Adipose tissue (tissue), 3 donors: ENCODE data around the gene C14orf132. TPM values are rescaled to one million over a fixed set of nuclear protein-coding genes. Genes with fewer than 3 reads are reported as not detected.

ENCODE experiments used
- H3K27ac ChIP-seq: one replicate; pipeline ENCODE4 v1.5.1; 2013; ENCODE audit warnings: low read depth, low read length
- WGBS, 3 donors: extraction: QIAGEN DNeasy Blood & Tissue Kit; methylation state at CpG; one replicate each; pipeline ENCODE4 v1.1.7; 2013; 5-methylcytosine and 5-hydroxymethylcytosine counted together
- polyA plus RNA-seq, 3 donors: library from polyadenylated mRNA; stranded (reverse); fragments of 200-250 nt; gene quantifications; one replicate each; pipeline ENCODE4 v1.2.3, GENCODE V29; 2013
- donor health status: healthy with polysubstance abuse.
- donor health status: Bipolar disorder and iron deficiency.
- donor health status: healthy.

Gene C14orf132
- polyA plus RNA-seq, 3 donors, result 1.4 to 6.9 (median 2.1) TPM

DNA sequence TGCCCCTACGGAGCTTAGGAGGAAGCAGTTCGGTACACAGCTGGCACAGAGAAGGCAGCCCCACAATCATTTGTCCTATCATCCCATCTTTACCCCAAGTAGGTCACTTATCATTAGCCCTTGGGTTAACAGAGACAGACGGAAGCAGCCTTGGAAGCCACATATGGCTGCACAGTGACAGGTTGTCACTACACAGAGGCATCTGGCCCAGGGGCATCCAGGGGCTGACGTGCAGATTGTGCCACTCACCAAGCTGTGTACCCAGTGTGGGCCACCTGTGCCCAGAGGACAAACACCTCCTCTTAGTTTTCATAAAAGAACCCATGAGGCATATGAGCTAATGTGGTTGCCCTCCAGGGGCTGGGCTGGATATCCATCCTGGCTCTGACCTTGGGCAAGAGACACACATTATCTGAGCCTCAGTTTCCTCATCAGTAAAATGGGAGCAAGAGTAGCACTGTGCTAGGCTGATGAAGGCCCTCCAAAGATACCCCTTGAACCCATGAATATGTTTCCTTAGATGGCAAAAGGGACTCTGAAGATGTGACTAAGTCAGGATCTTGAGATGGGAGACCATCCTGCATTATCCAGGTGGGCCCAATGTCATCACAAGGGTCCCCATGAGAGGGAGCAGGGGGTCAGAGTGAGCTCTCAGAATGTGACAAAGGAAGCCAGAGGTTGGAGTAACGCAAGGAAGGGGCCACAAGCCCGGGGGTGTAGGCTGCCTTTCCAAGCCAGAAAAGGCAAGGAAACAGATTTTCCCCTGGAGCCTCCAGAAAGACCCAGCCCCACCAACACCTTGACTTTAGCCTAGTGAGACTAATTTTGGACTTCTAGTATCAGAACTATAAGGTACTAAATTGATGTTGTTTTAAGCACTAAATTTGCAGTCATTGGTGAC is 64.6 kb downstream of the C14orf132 start:
- H3K27ac ChIP-seq, result no peak overlapping the region
- WGBS, 3 donors, result 91 to 99% (median 92%) methylated on average over 6 of the region's 6 CpGs

DNA sequence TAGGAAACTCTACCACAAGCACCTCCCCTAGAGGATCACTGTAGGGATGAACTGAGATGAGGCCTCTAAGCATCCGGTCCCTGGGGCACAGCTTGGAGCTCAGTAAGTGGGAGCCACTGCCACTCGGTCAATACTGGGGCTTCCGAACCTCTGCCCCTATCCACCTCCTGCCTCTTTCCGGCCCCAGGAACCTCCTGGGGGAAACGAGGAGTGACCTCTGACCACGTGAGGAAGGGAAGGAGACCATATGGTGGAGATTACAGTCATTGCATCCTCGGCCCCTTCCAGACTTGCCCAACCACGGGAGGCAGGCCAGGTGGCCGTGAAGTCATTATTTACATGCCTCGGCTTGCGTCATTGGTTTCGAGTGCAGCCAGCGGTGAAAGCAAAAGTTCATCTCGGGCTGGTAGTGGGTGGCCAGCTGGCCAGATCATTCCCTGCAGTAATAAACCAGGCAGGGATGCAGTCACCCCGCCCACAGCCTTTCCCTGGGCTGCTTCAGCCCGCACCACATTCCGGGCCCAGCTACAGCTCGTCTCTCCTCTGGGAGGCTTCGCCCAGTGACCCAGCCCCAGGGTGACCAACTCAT is 65.4 kb downstream of the C14orf132 start:
- H3K27ac ChIP-seq, result no peak overlapping the region
- 33 to 52% (median 42%) methylated on average over 19 of the region's 19 CpGs for WGBS, 3 donors

DNA sequence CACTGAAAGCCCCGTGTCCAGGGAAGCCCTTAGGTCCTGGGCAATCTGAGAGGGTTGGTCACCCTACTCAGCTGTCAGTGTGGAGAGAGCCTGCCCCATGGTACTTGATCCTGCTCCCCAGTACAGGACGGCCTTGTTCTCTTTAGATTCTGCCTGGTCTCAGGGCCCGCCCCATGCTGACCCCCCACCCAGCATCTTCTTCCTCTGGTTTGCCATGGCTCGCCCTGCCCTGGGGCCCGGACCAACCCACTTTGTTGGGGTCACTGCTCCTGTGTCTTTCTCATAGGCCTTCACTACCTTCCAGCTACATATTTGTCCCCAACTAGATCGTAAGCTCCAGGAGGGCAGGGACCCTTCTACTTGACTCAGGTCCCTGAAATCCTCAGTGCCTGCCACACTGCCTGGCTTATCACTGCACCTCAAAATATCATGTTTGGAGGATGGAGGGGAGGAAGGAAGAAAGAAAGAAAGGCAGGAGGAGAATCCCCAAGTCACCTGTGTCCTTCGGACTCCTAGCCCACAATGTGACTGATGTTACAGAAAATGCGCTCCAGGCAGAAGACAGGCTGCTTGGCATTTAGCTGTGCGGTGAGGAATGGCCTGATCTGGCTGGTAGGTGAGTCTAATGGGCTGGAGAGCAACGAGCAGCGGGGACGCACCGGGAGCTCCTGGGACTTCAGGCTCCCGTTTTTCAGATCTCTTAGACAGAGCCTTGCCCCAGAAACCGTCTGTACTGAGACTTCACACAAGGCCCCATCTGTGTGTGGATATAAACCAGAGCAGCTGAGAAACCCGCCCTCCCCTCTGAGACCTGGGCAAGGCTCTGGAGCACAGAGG is 66.1 kb downstream of the C14orf132 start:
- 70 to 89% (median 74%) methylated on average over 16 of the region's 16 CpGs for WGBS, 3 donors
- peak overlapping the region; percentile 46 for H3K27ac ChIP-seq

- 65 to 79% (median 76%) methylated on average over 15 of the region's 15 CpGs for WGBS, 3 donors
- H3K27ac ChIP-seq, result no peak overlapping the region
Observed at GRCh38 chr14:96105926-96106441, 66.8 kb downstream of the C14orf132 start.

DNA sequence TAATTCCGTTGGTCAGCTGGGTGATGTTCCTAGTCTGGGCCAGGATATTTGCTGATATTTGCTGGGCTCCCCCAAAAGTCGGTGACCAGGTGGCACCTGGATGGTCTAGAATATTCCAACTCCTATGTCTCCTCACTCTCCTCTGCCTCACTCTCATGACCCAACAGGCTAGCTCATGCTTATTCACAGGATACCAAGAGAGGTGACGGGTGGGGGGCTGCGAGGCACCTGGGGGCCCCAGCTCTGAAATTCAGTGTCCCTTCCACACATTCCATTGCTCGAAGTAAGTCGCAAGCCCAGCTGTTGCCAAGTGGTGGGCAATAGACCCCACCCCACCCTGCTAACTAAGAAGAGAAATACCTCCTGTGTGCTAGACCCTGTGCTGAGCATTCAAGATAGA is 67.7 kb downstream of the C14orf132 start:
- WGBS, 3 donors, result 86 to 93% (median 87%) methylated on average over 6 of the region's 6 CpGs
- H3K27ac ChIP-seq, result no peak overlapping the region

DNA sequence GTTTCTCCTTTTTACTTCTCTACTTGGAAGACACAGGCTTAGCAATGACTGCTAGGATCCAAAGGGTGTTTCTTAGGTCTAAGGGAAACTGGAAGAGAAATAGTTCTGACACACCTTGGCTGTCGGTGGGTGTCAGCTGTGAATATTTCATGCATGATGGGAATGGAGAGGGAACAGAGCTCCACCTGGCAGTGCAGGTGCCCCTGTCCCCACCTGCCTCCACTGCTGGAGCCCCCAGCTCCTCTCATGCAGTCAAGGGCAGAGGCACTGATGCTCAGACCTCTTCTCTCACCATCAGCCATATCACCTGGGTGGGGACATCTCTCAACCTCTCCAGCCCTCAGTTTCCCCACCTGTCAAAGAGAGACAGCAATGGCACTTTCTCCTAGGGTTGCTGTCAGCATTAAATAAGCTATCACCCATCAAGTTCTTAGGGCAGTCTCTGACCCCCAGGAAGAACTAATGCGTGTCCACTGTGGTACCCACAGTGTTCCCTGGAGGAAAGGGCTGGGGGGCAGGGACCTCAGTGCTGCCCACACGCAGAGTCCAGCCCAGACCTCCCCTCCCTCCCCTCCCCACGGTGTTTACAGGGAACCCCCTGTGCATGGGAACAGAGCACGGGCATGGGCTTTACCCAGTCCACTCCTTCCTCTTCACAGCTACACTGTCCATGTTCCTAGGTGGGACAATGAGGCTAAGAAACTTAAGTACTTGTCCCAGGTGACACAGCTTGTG is 69.1 kb downstream of the C14orf132 start:
- 79 to 93% (median 84%) methylated on average over 5 of the region's 5 CpGs for WGBS, 3 donors

DNA sequence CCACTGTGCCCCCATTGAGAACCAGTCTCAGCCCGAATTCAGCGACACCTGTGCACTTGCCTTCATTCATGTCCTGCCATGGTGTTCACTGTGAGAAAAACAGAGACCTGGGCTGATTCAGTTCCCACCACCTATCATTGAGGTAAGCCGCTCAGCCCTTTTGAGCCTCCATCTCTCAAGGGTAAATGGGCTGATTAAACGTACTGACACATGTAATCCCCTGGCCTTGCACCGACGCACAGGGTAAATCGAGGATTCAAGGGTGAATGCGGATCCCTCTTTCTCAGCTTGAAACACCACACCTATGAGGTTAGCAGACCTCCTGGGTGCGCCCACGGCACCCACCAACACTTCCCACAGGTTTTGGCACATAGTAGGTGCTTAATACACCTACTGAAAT is 69.7 kb downstream of the C14orf132 start:
- H3K27ac ChIP-seq, result no peak overlapping the region
- 95 to 98% (median 96%) methylated on average over 10 of the region's 10 CpGs for WGBS, 3 donors

More for the DNA sequence above, 69.1 kb downstream of the C14orf132 start:
- H3K27ac ChIP-seq, result no peak overlapping the region

GRCh38 chr14:96109596-96110355 is 70.6 kb downstream of the C14orf132 start:
- no peak overlapping the region for H3K27ac ChIP-seq
- WGBS, 3 donors, result 89 to 95% (median 91%) methylated on average over 8 of the region's 8 CpGs

DNA sequence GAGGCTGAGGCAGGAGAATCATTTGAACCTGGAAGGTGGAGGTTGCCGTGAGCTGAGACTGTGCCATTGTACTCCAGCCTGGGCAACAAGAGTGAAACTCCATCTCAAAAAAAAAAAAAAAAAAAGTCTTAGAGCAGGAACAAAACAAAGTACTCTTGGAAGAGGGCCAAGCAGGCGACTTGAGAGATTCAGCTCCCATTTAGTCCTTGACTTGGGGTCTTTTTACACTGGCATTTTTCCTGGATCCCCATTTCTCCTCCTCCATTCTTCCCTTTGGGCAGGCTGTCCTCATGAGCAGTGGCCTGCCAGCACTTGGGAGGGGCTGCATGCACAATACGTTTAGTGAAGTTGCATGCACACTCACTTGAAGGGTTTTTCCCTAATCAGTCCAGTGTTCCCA is 72.9 kb downstream of the C14orf132 start:
- no peak overlapping the region for H3K27ac ChIP-seq
- WGBS, 3 donors, result 44 to 69% (median 58%) methylated on average over 3 of the region's 3 CpGs

GRCh38 chr14:96114002-96114401 is 74.8 kb downstream of the C14orf132 start:
- no peak overlapping the region for H3K27ac ChIP-seq

DNA sequence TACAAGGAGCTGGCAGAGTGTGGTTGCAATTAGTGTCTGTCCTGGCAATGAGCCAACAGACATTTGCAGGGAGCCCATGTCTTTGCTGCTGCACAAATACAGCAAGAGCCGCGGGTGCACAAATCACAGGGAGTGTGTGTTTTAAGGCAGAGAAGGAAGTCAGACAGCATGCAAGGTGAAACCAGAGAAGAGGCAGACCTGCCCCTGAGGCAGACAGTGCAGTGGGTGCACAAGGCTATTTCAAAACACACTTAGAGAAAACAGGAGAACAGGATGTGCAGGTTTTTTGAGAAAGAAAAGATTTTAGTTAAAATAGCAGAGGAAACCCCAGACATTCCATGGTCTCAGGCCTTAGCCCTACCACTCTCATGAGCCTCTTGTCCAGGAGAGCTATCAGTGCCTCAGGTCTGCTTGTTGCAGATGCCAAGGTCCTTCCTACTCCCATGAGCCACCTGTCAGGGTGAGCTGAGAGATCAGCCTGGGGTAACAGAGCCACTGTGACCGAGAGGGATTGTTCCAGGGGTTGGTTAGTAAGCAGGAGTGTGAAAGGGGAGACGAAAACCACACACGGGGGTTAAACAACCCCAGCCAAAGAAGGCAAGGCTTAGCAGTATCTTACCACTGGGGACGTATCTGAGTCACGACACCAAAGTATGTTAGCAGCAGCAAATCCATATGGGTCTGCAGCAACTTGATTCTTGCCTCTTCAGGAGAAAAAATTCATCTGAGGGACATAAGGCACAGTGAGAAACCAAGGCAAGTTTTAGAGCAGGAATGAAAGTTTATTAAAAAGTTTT is 78.1 kb downstream of the C14orf132 start:
- WGBS, 3 donors, result 63 to 78% (median 63%) methylated on average over 7 of the region's 7 CpGs

GRCh38 chr14:96117960-96118359 is 78.8 kb downstream of the C14orf132 start:
- H3K27ac ChIP-seq, result no peak overlapping the region
- WGBS, 3 donors, result 84 to 90% (median 85%) methylated on average over 6 of the region's 6 CpGs

More for the DNA sequence above, 78.1 kb downstream of the C14orf132 start:
- H3K27ac ChIP-seq, result no peak overlapping the region

DNA sequence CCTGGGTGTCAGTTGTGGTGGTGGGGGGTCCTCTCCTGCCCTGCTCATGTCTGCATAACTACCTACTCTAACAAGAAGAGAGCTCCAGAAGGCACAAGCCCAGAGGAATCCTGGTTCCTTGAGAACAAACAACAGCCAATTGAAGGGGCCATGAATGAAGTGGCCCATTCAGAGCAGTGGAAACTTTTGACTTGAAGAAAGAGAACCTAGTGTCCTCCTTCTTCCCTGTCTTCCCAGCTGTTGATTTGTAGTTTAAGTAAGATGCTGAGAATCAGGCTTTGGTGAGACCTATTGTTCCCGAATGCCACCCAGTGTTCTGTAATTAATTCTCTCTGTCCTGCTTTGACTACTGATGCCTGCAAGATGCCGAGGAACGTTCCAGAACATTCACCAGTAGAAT is 79.2 kb downstream of the C14orf132 start:
- WGBS, 3 donors, result 91 to 93% (median 93%) methylated on average over 3 of the region's 3 CpGs
- H3K27ac ChIP-seq, result no peak overlapping the region

- WGBS, 3 donors, result 66 to 69% (median 67%) methylated on average over 2 of the region's 2 CpGs
Observed at GRCh38 chr14:96119947-96120346, 80.8 kb downstream of the C14orf132 start.

GRCh38 chr14:96120392-96120791 is 81.2 kb downstream of the C14orf132 start:
- 49 to 83% (median 53%) methylated on average over 3 of the region's 3 CpGs for WGBS, 3 donors

More at GRCh38 chr14:96119947-96120346, 80.8 kb downstream of the C14orf132 start:
- H3K27ac ChIP-seq, result no peak overlapping the region

DNA sequence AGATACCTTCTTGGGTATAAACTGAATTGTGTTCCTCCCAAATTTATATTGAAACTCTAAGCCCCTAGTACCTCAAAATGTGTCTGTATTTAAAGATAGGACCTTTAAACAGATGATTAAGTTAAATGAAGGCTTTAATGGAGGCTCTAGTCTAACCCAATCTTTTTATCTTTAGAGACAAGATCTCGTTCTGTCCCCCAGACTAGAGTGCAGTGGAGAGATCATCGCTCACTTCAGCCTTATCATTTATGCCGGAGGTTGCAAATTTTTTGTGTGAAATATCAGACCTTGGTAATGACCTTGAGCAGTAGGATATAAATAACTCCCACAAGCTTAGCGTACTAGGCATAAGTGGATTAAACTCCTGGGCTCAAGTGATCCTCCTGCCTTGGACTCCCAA is 81.8 kb downstream of the C14orf132 start:
- 45 to 78% (median 75%) methylated on average over 4 of the region's 4 CpGs for WGBS, 3 donors
- no peak overlapping the region for H3K27ac ChIP-seq

More at GRCh38 chr14:96120392-96120791, 81.2 kb downstream of the C14orf132 start:
- H3K27ac ChIP-seq, result no peak overlapping the region
